SK-N-SH (cell line): ENCODE measurements around the gene PDE8A. TPM values are rescaled to one million over a fixed set of nuclear protein-coding genes. Genes with fewer than 3 reads are reported as not detected.

ENCODE experiments used
- CTCF ChIA-PET: fragments of 300-600, 350-600 bp; formaldehyde crosslinking; extraction: SDS; loops from one replicate; lab custom pipeline; 2021; lab: Yijun Ruan, JAX
- POLR2A ChIA-PET: fragments of 350-600 bp; sonication (Branson Sonifier 250); formaldehyde crosslinking; extraction: SDS; loops from one replicate; lab custom pipeline; 2020; ENCODE audit warnings: antibody characterized with exemption, inconsistent platforms; lab: Yijun Ruan, JAX
- DNase-seq: peaks from one replicate; pipeline ENCODE4 v3.0.0; 2012
- H2AFZ ChIP-seq: fragments of 200-600 bp; sonication (generic); 2 replicates; pipeline ENCODE4 v1.8.1; 2016; ENCODE audit warnings: antibody characterized with exemption, mild to moderate bottlenecking, low read depth
- H3F3A ChIP-seq: fragments of 200-600 bp; sonication (generic); replicated peaks from 2 replicates; pipeline ENCODE3; 2016; ENCODE audit warnings: antibody characterized with exemption, mild to moderate bottlenecking; ENCODE audit not compliant: insufficient read depth
- H3K27ac ChIP-seq, 2 experiments: fragments of 200-500 bp in 1 of 2; fragments of 200-600 bp in 1 of 2; sonication (Bioruptor generic) in 1 of 2; sonication (generic), shearing (Covaris generic) in 1 of 2; 2 replicates each; pipeline versions ENCODE4 v1.5.1 to v1.6.1; 2014 to 2016; ENCODE audit warnings: low read depth in 2 of 2, inconsistent platforms in 1 of 2, low read length in 1 of 2, mild to moderate bottlenecking in 1 of 2, mixed read lengths in 1 of 2
- H3K27me3 ChIP-seq: fragments of 200-600 bp; sonication (generic), shearing (Covaris generic); 2 replicates; pipeline ENCODE4 v1.6.1; 2016; ENCODE audit warnings: mixed run types; ENCODE audit not compliant: insufficient read depth
- H3K36me3 ChIP-seq, 2 experiments: fragments of 200-500 bp in 1 of 2; fragments of 200-600 bp in 1 of 2; sonication (Bioruptor generic) in 1 of 2; sonication (generic) in 1 of 2; replicated peaks in 1 of 2; 2 replicates each; pipeline versions ENCODE3 to v1.5.1; 2014 to 2016; ENCODE audit warnings: low read length in 1 of 2, mild to moderate bottlenecking in 1 of 2; ENCODE audit not compliant: insufficient read depth in 2 of 2, control insufficient read depth in 1 of 2
- H3K4me1 ChIP-seq, 2 experiments: fragments of 200-500 bp in 1 of 2; fragments of 200-600 bp in 1 of 2; sonication (Bioruptor generic) in 1 of 2; sonication (generic), shearing (Covaris generic) in 1 of 2; 2 replicates each; pipeline versions ENCODE4 v1.5.1 to v1.6.1; 2014 to 2016; ENCODE audit warnings: low read depth in 1 of 2, low read length in 1 of 2, mixed run types in 1 of 2; ENCODE audit not compliant: insufficient read depth in 2 of 2, control insufficient read depth in 1 of 2
- H3K4me2 ChIP-seq: fragments of 200-600 bp; sonication (generic), shearing (Covaris generic); 2 replicates; pipeline ENCODE4 v1.6.1; 2017; ENCODE audit warnings: mixed run types
- H3K4me3 ChIP-seq, 2 experiments: fragments of 200-500 bp in 1 of 2; fragments of 200-600 bp in 1 of 2; sonication (Bioruptor generic) in 1 of 2; sonication (generic), shearing (Covaris generic) in 1 of 2; 2 replicates each; pipeline versions ENCODE4 v1.5.1 to v1.8.1; 2014 to 2016; ENCODE audit warnings: low read depth in 2 of 2, inconsistent platforms in 1 of 2, low read length in 1 of 2, mild to moderate bottlenecking in 1 of 2, mixed read lengths in 1 of 2, moderate library complexity in 1 of 2
- H3K79me2 ChIP-seq: fragments of 200-600 bp; sonication (generic); 2 replicates; pipeline ENCODE4 v1.8.1; 2017; ENCODE audit warnings: mild to moderate bottlenecking; ENCODE audit not compliant: insufficient read depth
- H3K9ac ChIP-seq: fragments of 200-600 bp; sonication (generic); 2 replicates; pipeline ENCODE4 v1.6.1; 2017; ENCODE audit warnings: mixed run types
- H3K9me2 ChIP-seq: fragments of 200-600 bp; sonication (generic); 2 replicates; pipeline ENCODE4 v1.6.1; 2017; ENCODE audit warnings: mixed run types
- H3K9me3 ChIP-seq: fragments of 200-600 bp; sonication (generic); 2 replicates; pipeline ENCODE4 v1.6.1; 2017; ENCODE audit warnings: mixed run types, mild to moderate bottlenecking, moderate library complexity
- H4K20me1 ChIP-seq: fragments of 200-600 bp; sonication (generic); 2 replicates; pipeline ENCODE4 v1.6.1; 2017; ENCODE audit warnings: mild to moderate bottlenecking, mixed run types; ENCODE audit not compliant: insufficient read depth
- CHD2 ChIP-seq: fragments of 150-350 bp; IDR thresholded peaks from 2 replicates; pipeline ENCODE4 v1.6.1; 2018; ENCODE audit warnings: low read length; ENCODE audit not compliant: partially characterized antibody
- EP300 ChIP-seq, 2 experiments: IDR thresholded peaks; 2 replicates each; pipeline versions ENCODE4 v1.4.0 to v1.6.1; 2012; ENCODE audit warnings: borderline replicate concordance in 1 of 2, low read depth in 1 of 2, low read length in 1 of 2
- EZH2phosphoT487 ChIP-seq: fragments of 200-600 bp; sonication (generic); IDR thresholded peaks from 2 replicates; pipeline ENCODE4 v1.6.1; 2017; ENCODE audit warnings: low read depth, mixed run types, mild to moderate bottlenecking, antibody characterized with exemption, moderate library complexity, borderline replicate concordance
- FOSL2 ChIP-seq: IDR thresholded peaks from 2 replicates; pipeline ENCODE4 v1.4.0; 2012; ENCODE audit warnings: low read depth, mild to moderate bottlenecking, moderate library complexity, borderline replicate concordance
- FOXJ3 ChIP-seq: sonication (generic); formaldehyde crosslinking; IDR thresholded peaks from 2 replicates; pipeline ENCODE4 v1.5.1; 2020; ENCODE audit warnings: mild to moderate bottlenecking, missing genetic modification reagents
- FOXM1 ChIP-seq: IDR thresholded peaks from 2 replicates; pipeline ENCODE4 v1.4.0; 2012; ENCODE audit warnings: low read depth, mild to moderate bottlenecking
- GABPA ChIP-seq: IDR thresholded peaks from 2 replicates; pipeline ENCODE4 v1.4.0; 2012; ENCODE audit warnings: low read depth, mild to moderate bottlenecking
- GATA2 ChIP-seq: sonication (generic); formaldehyde crosslinking; IDR thresholded peaks from 2 replicates; pipeline ENCODE4 v1.5.0; 2020; ENCODE audit warnings: mild to moderate bottlenecking, missing genetic modification reagents
- JUND ChIP-seq: IDR thresholded peaks from 2 replicates; pipeline ENCODE4 v1.4.0; 2012
- NFIC ChIP-seq: IDR thresholded peaks from 2 replicates; pipeline ENCODE4 v1.4.0; 2012; ENCODE audit warnings: borderline replicate concordance
- NRF1 ChIP-seq: IDR thresholded peaks from 2 replicates; pipeline ENCODE4 v1.6.1; 2012; ENCODE audit warnings: low read depth, mild to moderate bottlenecking, low read length
- PBX3 ChIP-seq: IDR thresholded peaks from 2 replicates; pipeline ENCODE4; 2012
- POLR2AphosphoS5 ChIP-seq: IDR thresholded peaks from 2 replicates; pipeline ENCODE4 v1.6.1; 2012; ENCODE audit warnings: low read depth, low read length
- RAD21 ChIP-seq: IDR thresholded peaks from 2 replicates; pipeline ENCODE4 v1.6.1; 2012; ENCODE audit warnings: mild to moderate bottlenecking, low read length
- RCOR1 ChIP-seq: fragments of 150-350 bp; IDR thresholded peaks from 2 replicates; pipeline ENCODE4 v1.6.1; 2017; ENCODE audit warnings: antibody characterized with exemption, low read length
- RXRA ChIP-seq: IDR thresholded peaks from 2 replicates; pipeline ENCODE4 v1.4.0; 2012; ENCODE audit warnings: low read depth, mild to moderate bottlenecking, borderline replicate concordance
- SMC3 ChIP-seq: IDR thresholded peaks from 2 replicates; pipeline ENCODE4 v1.6.1; 2012; ENCODE audit warnings: low read depth, low read length, improper control_type of control experiment
- TEAD4 ChIP-seq: IDR thresholded peaks from 2 replicates; pipeline ENCODE4 v1.4.0; 2012; ENCODE audit warnings: mild to moderate bottlenecking, borderline replicate concordance; ENCODE audit not compliant: insufficient read depth
- USF1 ChIP-seq: IDR thresholded peaks from 2 replicates; pipeline ENCODE4 v1.4.0; 2012; ENCODE audit warnings: low read depth, borderline replicate concordance
- USF2 ChIP-seq: fragments of 150-350 bp; IDR thresholded peaks from 2 replicates; pipeline ENCODE4 v1.6.1; 2017; ENCODE audit warnings: antibody characterized with exemption, low read length, low read depth, borderline replicate concordance
- ZBTB33 ChIP-seq: IDR thresholded peaks from 2 replicates; pipeline ENCODE4 v1.4.0; 2012; ENCODE audit warnings: low read depth, borderline replicate concordance
- WGBS: methylation state at CpG from one replicate; pipeline ENCODE4 v1.1.6; 2017; ENCODE audit warnings: low lambda C conversion rate; 5-methylcytosine and 5-hydroxymethylcytosine counted together
- polyA plus RNA-seq, 3 experiments: library from polyadenylated mRNA; depleted of rRNA; stranded (reverse); fragments of >200 nt; gene quantifications; 2 replicates each; pipeline ENCODE4 v1.2.3, GENCODE V29; 2012

Gene PDE8A
- polyA plus RNA-seq, 1 of the 3 experiments (the other 2 are of a cell fraction), result 13.4 TPM

- TF ChIP-seq FOXM1 (no peak), GABPA (no peak), NFIC (no peak), RAD21 (no peak), POLR2AphosphoS5 (no peak), CHD2 (no peak), FOXJ3 (CRISPR knock-in tag) (no peak), PBX3 (no peak), EP300 (IDR thresholded peaks at IDR 0.05; ENCODE audit: borderline replicate concordance in 1 of 2, low read depth in 1 of 2, low read length in 1 of 2) (no peak), EZH2phosphoT487 (no peak), FOSL2 (no peak), JUND (no peak)
- no peaks in the 10 kb centered on the region for H3K79me2 ChIP-seq
- H3K27ac ChIP-seq, result no peak overlapping the region
- peaks cover 0 to 14% of the 10 kb centered on the region in 2 experiments; a peak in 1 of 4 replicates for H3K4me1 ChIP-seq
- no peak overlapping the region for H2AFZ ChIP-seq
- CTCF ChIA-PET, result interaction anchor here (1.2 to 1.5 kb wide), 3 partner anchors 17 to 498 kb away, joined by 3 to 6 read pairs (median 5); no protein-coding TSS in a partner anchor
- H3K4me3 ChIP-seq, result no peak overlapping the region
- no peaks in the 10 kb centered on the region for H3K27me3 ChIP-seq
- no peak for DNase-seq
- POLR2A ChIA-PET, result no interaction called here
- no peaks in the 10 kb centered on the region for H4K20me1 ChIP-seq
- H3K36me3 ChIP-seq, result peaks cover 3 to 49% of the 10 kb centered on the region in 2 experiments
- H3K4me2 ChIP-seq, result no peak overlapping the region
- no peaks in the 10 kb centered on the region for H3K9me2 ChIP-seq
- WGBS, result 98% methylated on average over 2 of the region's 2 CpGs
- no peak overlapping the region for H3K9ac ChIP-seq
- no peaks in the 10 kb centered on the region for H3F3A ChIP-seq
- no peaks in the 10 kb centered on the region for H3K9me3 ChIP-seq
Measured at GRCh38 chr15:85086855-85087254, 105.2 kb downstream of the PDE8A start.

GRCh38 chr15:85088300-85088699 lies 106.6 kb downstream of the PDE8A start:
- POLR2A ChIA-PET, result no interaction called here
- Histone ChIP-seq H3K9ac (no peak overlapping the region), H3K27ac (no peak overlapping the region), H3K4me1 (peaks cover 0 to 16% of the 10 kb centered on the region in 2 experiments; a peak in 1 of 4 replicates), H3K79me2 (no peaks in the 10 kb centered on the region), H3K4me2 (no peak overlapping the region), H3K36me3 (peaks cover 8 to 59% of the 10 kb centered on the region in 2 experiments), H4K20me1 (no peaks in the 10 kb centered on the region), H2AFZ (no peak overlapping the region), H3K9me3 (no peaks in the 10 kb centered on the region), H3K9me2 (no peaks in the 10 kb centered on the region), H3F3A (no peaks in the 10 kb centered on the region), H3K27me3 (no peaks in the 10 kb centered on the region), H3K4me3 (no peak overlapping the region)
- 77% methylated on average over 5 of the region's 5 CpGs for WGBS
- DNase-seq, result no peak
- CTCF ChIA-PET, result no interaction called here
- TF ChIP-seq RCOR1, result no peak
- no peak for TF ChIP-seq SMC3
- TF ChIP-seq FOXJ3 (CRISPR knock-in tag), result no peak
- no peak for TF ChIP-seq RXRA
- no peak for TF ChIP-seq RAD21
- no peak for TF ChIP-seq ZBTB33
- no peak for TF ChIP-seq NFIC
- no peak for TF ChIP-seq POLR2AphosphoS5
- no peak for TF ChIP-seq GABPA
- TF ChIP-seq EZH2phosphoT487, result no peak
- no peak for TF ChIP-seq FOXM1
- no peak for TF ChIP-seq TEAD4
- no peak for TF ChIP-seq GATA2 (CRISPR knock-in tag)
- no peak for TF ChIP-seq EP300 (IDR thresholded peaks at IDR 0.05; ENCODE audit: borderline replicate concordance in 1 of 2, low read depth in 1 of 2, low read length in 1 of 2)
- no peak for TF ChIP-seq FOSL2
- TF ChIP-seq USF2, result no peak
- TF ChIP-seq USF1, result no peak
- TF ChIP-seq NRF1, result no peak
